Gastrocnemius medialis (tissue), 4 donors: ENCODE measurements around the gene SPATA13.

Source experiments
- POLR2A ChIP-seq, 2 donors: fragments of 450-650 bp; IDR thresholded peaks; one replicate each; pipeline ENCODE4 v1.6.1; 2017; ENCODE audit warnings: antibody characterized with exemption in 2 of 2, mild to moderate bottlenecking in 2 of 2, moderate library complexity in 2 of 2
- TF ChIP-seq, protein P1 (sequence below), 5 experiments: fragments of 450-650 bp in 3 of 5; fragments of 200-600 bp in 2 of 5; sonication (generic) in 2 of 5; IDR thresholded peaks in 4 of 5; conservative IDR thresholded peaks in 1 of 5; 1 replicate in 4 of 5; 2 replicates in 1 of 5; pipeline ENCODE4 v1.5.1; 2016 to 2019; ENCODE audit warnings: antibody characterized with exemption in 5 of 5, mild to moderate bottlenecking in 3 of 5, moderate library complexity in 3 of 5

DNA sequence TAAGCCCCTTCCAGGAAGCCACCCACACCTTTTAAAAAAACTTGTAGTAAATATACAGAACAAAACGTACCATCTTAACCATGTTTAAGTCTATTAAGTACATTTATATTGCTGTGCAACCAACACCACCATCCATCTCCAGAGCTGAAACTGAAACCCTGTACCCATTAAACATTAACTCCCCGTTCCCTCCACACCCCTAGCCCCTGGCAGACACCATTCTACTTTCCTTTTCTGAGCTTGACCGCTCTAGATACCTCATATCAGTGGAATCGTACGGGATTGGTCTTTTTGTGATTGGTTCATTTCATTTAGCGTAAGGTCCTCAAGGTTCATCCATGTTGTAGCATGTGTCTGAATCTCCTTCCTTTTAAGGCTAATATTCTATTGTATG, 13.0 kb upstream of the SPATA13 start:
- TF ChIP-seq, protein P1, sequence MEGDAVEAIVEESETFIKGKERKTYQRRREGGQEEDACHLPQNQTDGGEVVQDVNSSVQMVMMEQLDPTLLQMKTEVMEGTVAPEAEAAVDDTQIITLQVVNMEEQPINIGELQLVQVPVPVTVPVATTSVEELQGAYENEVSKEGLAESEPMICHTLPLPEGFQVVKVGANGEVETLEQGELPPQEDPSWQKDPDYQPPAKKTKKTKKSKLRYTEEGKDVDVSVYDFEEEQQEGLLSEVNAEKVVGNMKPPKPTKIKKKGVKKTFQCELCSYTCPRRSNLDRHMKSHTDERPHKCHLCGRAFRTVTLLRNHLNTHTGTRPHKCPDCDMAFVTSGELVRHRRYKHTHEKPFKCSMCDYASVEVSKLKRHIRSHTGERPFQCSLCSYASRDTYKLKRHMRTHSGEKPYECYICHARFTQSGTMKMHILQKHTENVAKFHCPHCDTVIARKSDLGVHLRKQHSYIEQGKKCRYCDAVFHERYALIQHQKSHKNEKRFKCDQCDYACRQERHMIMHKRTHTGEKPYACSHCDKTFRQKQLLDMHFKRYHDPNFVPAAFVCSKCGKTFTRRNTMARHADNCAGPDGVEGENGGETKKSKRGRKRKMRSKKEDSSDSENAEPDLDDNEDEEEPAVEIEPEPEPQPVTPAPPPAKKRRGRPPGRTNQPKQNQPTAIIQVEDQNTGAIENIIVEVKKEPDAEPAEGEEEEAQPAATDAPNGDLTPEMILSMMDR (IDR thresholded peaks at IDR 0.05 in 4 of 5, conservative IDR thresholded peaks at IDR 0.05 in 1 of 5) = no peak
- no peak for TF ChIP-seq POLR2A (IDR thresholded peaks at IDR 0.05)
